GM12892 (cell line): ENCODE data around the gene NARF.

Source experiments
- POLR2A ChIP-seq: IDR thresholded peaks from 2 replicates; pipeline ENCODE4 v1.6.1; 2011; ENCODE audit warnings: low read depth, low read length, control low read depth
- POLR2AphosphoS5 ChIP-seq: IDR thresholded peaks from 2 replicates; pipeline ENCODE4 v1.6.1; 2011; ENCODE audit warnings: low read depth, low read length, control low read depth
- TAF1 ChIP-seq: IDR thresholded peaks from 2 replicates; pipeline ENCODE4 v1.6.1; 2011; ENCODE audit warnings: low read depth, mild to moderate bottlenecking, control low read depth, low read length, borderline replicate concordance

GRCh38 chr17:82474223-82475010 lies 15.9 kb downstream of the NARF start:
- no peak for TF ChIP-seq POLR2AphosphoS5
- no peak for TF ChIP-seq POLR2A
- no peak for TF ChIP-seq TAF1
